ENCODE data around the gene SETD3. TPM values are rescaled to one million over a fixed set of nuclear protein-coding genes. Genes with fewer than 3 reads are reported as not detected.

The SETD3 gene
- polyA plus RNA-seq, 1 donor = 75.6 TPM

GRCh38 chr14:99497894-99498293, 17.2 kb upstream of the SETD3 start:
- no peak for DNase-seq (ENCODE audit: low read depth)

GRCh38 chr14:99497341-99497740, 16.7 kb upstream of the SETD3 start:
- no peak for DNase-seq (ENCODE audit: low read depth)

GRCh38 chr14:99484106-99484505, 3.4 kb upstream of the SETD3 start:
- no peak for DNase-seq (ENCODE audit: low read depth)

GRCh38 chr14:99481745-99482099, 1.1 kb upstream of the SETD3 start:
- peak; percentile 14 for DNase-seq (ENCODE audit: low read depth)

- DNase-seq (ENCODE audit: low read depth) = peak; percentile 98
These were observed 472 bp upstream of the SETD3 start, which contains the start of gene CCNK for GRCh38 chr14:99480917-99481744. TSS of gene CCNK (plus strand) at chr14:99481409. CDS start at chr14:99492678, 11,269 bp downstream.

- no peak for DNase-seq (ENCODE audit: low read depth)
These were observed 1.3 kb downstream of the SETD3 start for GRCh38 chr14:99479160-99479905.

GRCh38 chr14:99478128-99478527, 2.5 kb downstream of the SETD3 start:
- DNase-seq (ENCODE audit: low read depth) = no peak

GRCh38 chr14:99476864-99477263, 3.8 kb downstream of the SETD3 start:
- no peak for DNase-seq (ENCODE audit: low read depth)

- DNase-seq (ENCODE audit: low read depth) = no peak
These were observed 5.0 kb downstream of the SETD3 start for GRCh38 chr14:99475660-99476059.

GRCh38 chr14:99475179-99475578, 5.5 kb downstream of the SETD3 start:
- no peak for DNase-seq (ENCODE audit: low read depth)

- no peak for DNase-seq (ENCODE audit: low read depth)
These were observed 7.2 kb downstream of the SETD3 start for GRCh38 chr14:99473458-99473857.

GRCh38 chr14:99472937-99473336, 7.7 kb downstream of the SETD3 start:
- no peak for DNase-seq (ENCODE audit: low read depth)

- DNase-seq (ENCODE audit: low read depth) = no peak
These were observed 8.9 kb downstream of the SETD3 start for GRCh38 chr14:99471731-99472130.

- no peak for DNase-seq (ENCODE audit: low read depth)
These were observed 11.6 kb downstream of the SETD3 start for GRCh38 chr14:99468836-99469592.

GRCh38 chr14:99468081-99468480, 12.6 kb downstream of the SETD3 start:
- no peak for DNase-seq (ENCODE audit: low read depth)

GRCh38 chr14:99467336-99468078, 13.2 kb downstream of the SETD3 start:
- DNase-seq (ENCODE audit: low read depth) = no peak

- DNase-seq (ENCODE audit: low read depth) = no peak
These were observed 13.9 kb downstream of the SETD3 start for GRCh38 chr14:99466758-99467157.

GRCh38 chr14:99465288-99465687, 15.4 kb downstream of the SETD3 start:
- DNase-seq (ENCODE audit: low read depth) = no peak

- DNase-seq (ENCODE audit: low read depth) = no peak
These were observed 16.7 kb downstream of the SETD3 start for GRCh38 chr14:99463974-99464373.

GRCh38 chr14:99462210-99462609, 18.4 kb downstream of the SETD3 start:
- DNase-seq (ENCODE audit: low read depth) = no peak

GRCh38 chr14:99461411-99462085, 19.1 kb downstream of the SETD3 start:
- no peak for DNase-seq (ENCODE audit: low read depth)
